AG04449 (cell line): ENCODE measurements around the gene GLMN.

Experiments used
- CTCF ChIA-PET: fragments of 350-600 bp; formaldehyde crosslinking; extraction: SDS; loops from one replicate; lab custom pipeline; 2021; ENCODE audit warnings: antibody characterized with exemption; lab: Yijun Ruan, JAX
- POLR2A ChIA-PET: fragments of 400-600, 350-600 bp; formaldehyde crosslinking; extraction: SDS; loops from one replicate; lab custom pipeline; 2020; ENCODE audit warnings: antibody characterized with exemption, inconsistent platforms; lab: Yijun Ruan, JAX
- DNase-seq: peaks from one replicate; pipeline ENCODE4 v3.0.0-alpha.2; 2010; ENCODE audit warnings: low read depth, low spot score
- H3K4me3 ChIP-seq: 2 replicates; pipeline ENCODE4 v1.5.1; 2011; ENCODE audit warnings: low read depth, mild to moderate bottlenecking, control low read depth, low read length
- CTCF ChIP-seq: IDR thresholded peaks from one replicate; pipeline ENCODE4 v1.5.1; 2011; ENCODE audit warnings: mild to moderate bottlenecking, moderate library complexity, low read length, control low read depth, inconsistent platforms; ENCODE audit not compliant: insufficient read depth; ENCODE audit errors: missing control alignments

Gene GLMN

GRCh38 chr1:92240034-92240433, 58.8 kb downstream of the GLMN start:
- CTCF ChIA-PET, result no interaction called here

GRCh38 chr1:92230736-92231135, 68.1 kb downstream of the GLMN start:
- no peak for DNase-seq
- CTCF ChIA-PET, result no interaction called here
- TF ChIP-seq CTCF, result no peak
- POLR2A ChIA-PET, result no interaction called here
- no peak overlapping the region for H3K4me3 ChIP-seq

More at GRCh38 chr1:92240034-92240433, 58.8 kb downstream of the GLMN start:
- no peak overlapping the region for H3K4me3 ChIP-seq
- no peak for TF ChIP-seq CTCF
- POLR2A ChIA-PET, result no interaction called here
- no peak for DNase-seq

- ChIA-PET CTCF (no interaction called here), POLR2A (no interaction called here)
- no peak for TF ChIP-seq CTCF
- no peak for DNase-seq
- no peak overlapping the region for H3K4me3 ChIP-seq
These were observed 70.4 kb downstream of the GLMN start for GRCh38 chr1:92228401-92228800.

DNA sequence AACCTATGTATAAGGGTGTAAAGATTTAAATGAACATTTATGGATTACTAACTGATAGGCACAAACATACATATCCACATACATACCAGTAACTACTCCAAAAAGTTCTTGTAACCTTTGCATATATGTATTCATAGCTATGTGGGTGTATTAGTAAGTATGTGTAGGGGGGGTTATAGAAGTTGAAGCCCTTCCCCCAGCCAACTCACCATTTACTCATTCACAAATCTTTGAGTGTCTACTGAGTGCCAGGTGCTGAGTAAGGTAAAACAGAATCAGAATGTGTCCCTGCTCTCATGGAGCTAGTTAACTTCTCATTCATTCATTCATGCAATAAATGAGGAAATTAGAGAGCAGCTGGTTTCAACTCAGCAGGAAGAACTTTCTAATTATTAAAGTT, 79.8 kb downstream of the GLMN start:
- no peak for TF ChIP-seq CTCF
- CTCF ChIA-PET, result interaction anchor here (0.6 kb wide), 1 partner anchor 19 kb away, joined by 3 read pairs; no protein-coding TSS in a partner anchor
- no peak for DNase-seq
- H3K4me3 ChIP-seq, result no peak overlapping the region
- POLR2A ChIA-PET, result no interaction called here

DNA sequence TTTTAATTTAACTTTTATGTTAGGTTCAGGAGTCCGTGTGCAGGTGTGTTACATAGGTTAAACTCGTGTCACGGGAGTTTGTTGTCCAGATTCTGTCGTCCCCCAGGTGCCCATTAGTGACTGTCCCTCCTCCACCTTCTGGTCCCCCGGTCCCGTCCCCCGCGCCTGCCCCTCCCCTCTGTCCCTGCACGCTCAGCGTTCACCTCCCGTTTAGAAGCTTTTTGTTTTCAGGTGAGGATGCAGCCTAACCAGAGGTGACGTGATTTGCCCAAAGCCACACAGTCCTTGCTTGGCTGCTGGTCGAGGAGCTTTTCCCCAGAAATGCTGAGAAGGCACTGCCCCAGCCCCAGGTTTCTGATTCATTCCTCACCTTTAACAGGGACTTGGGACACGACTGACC, 80.2 kb downstream of the GLMN start:
- ChIA-PET POLR2A (no interaction called here), CTCF (interaction anchor here (0.6 kb wide), 1 partner anchor 18 kb away, joined by 3 read pairs; no protein-coding TSS in a partner anchor)
- DNase-seq, result no peak
- TF ChIP-seq CTCF, result no peak
- no peak overlapping the region for H3K4me3 ChIP-seq

DNA sequence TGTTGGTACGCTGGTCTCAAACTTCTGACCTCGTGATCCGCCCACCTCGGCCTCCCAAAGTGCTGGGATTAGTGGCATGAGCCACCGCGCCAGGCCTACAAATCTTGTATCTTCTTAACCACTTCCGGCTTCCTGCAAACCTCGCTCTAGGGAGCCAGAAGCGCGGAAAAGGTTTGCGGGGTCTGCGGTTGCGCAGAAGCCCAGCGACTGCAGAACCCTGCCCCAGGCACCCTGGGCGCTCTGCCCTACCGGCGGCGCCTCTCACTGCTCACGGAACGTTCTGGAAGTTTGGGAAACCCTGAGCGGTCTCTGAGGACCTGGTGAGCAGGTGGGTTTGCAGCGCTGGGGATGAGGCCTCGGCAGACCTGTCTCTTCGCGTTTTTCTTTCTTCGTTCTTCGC, 81.1 kb downstream of the GLMN start, which contains the start of gene C1orf146:
Gene C1orf146, plus strand, starts transcription at position 195 of the 400 bp plus-strand sequence. CDS start 13,506 bp downstream, outside the sequence.
- no peak for DNase-seq
- CTCF ChIA-PET, result no interaction called here

More for the DNA sequence above, 81.1 kb downstream of the GLMN start, which contains the start of gene C1orf146:
- no peak for TF ChIP-seq CTCF
- H3K4me3 ChIP-seq, result no peak within 1 kb of the TSS
- POLR2A ChIA-PET, result no interaction called here
